Sigmoid colon (tissue), 7 donors: ENCODE data around the gene CCSER1. TPM values are rescaled to one million over a fixed set of nuclear protein-coding genes. Genes with fewer than 3 reads are reported as not detected.
"Not testable (repeated sequence)": the region's sequence is repeated elsewhere in the genome, so short reads cannot be mapped to it uniquely, and the experiment has no call there.

Experiments
- DNase-seq: peaks from one replicate; pipeline ENCODE4 v3.0.0-alpha.2; 2019
- H3K27ac ChIP-seq, 4 donors: fragments of 200-600 bp; sonication (generic); one replicate each; pipeline ENCODE4 v1.5.1; 2016 to 2019; ENCODE audit warnings: mild to moderate bottlenecking in 1 of 4
- H3K27me3 ChIP-seq, 3 donors: fragments of 200-600 bp; sonication (generic); one replicate each; pipeline ENCODE4 v1.5.1; 2019; ENCODE audit warnings: mild to moderate bottlenecking in 1 of 3
- H3K36me3 ChIP-seq, 4 donors: fragments of 200-600 bp; sonication (generic); one replicate each; pipeline ENCODE4 v1.5.1; 2016 to 2019
- H3K4me1 ChIP-seq, 4 donors: fragments of 200-600 bp; sonication (generic); one replicate each; pipeline ENCODE4 v1.5.1; 2017 to 2019
- H3K4me3 ChIP-seq, 4 donors: fragments of 200-600 bp; sonication (generic); one replicate each; pipeline ENCODE4 v1.5.1; 2017 to 2019; ENCODE audit warnings: mild to moderate bottlenecking in 2 of 4, moderate library complexity in 1 of 4
- H3K9me3 ChIP-seq, 4 donors: fragments of 200-600 bp in 3 of 4; sonication (generic) in 3 of 4; one replicate each; pipeline versions ENCODE4 v1.5.1 to v1.6.1; 2013 to 2019
- CTCF ChIP-seq, 4 experiments: fragments of 450-650 bp in 3 of 4; fragments of 200-600 bp in 1 of 4; IDR thresholded peaks; one replicate each; pipeline ENCODE4 v1.5.1; 2016 to 2019; ENCODE audit warnings: antibody characterized with exemption in 4 of 4, mild to moderate bottlenecking in 3 of 4, moderate library complexity in 2 of 4
- EP300 ChIP-seq, 4 donors: sonication (generic); formaldehyde crosslinking; IDR thresholded peaks; one replicate each; pipeline ENCODE4 v1.6.1; 2017; ENCODE audit warnings: antibody characterized with exemption in 4 of 4
- POLR2A ChIP-seq, 2 donors: fragments of 450-650 bp; IDR thresholded peaks; one replicate each; pipeline ENCODE4 v1.6.1; 2016; ENCODE audit warnings: antibody characterized with exemption in 2 of 2, mild to moderate bottlenecking in 2 of 2, moderate library complexity in 2 of 2
- POLR2AphosphoS5 ChIP-seq, 4 donors: sonication (generic); formaldehyde crosslinking; IDR thresholded peaks; one replicate each; pipeline ENCODE4 v1.6.1; 2017; ENCODE audit warnings: antibody characterized with exemption in 4 of 4
- WGBS, 2 donors: extraction: QIAGEN DNeasy Blood & Tissue Kit; methylation state at CpG; one replicate each; pipeline ENCODE4 v1.1.7; 2013; 5-methylcytosine and 5-hydroxymethylcytosine counted together
- intact Hi-C: fragments of 100-400 bp; cut with DNase I; formaldehyde crosslinking; loops from one replicate; pipeline ENCODE4 v1.15.1; 2023
- polyA plus RNA-seq, 3 donors: library from polyadenylated mRNA; stranded (reverse); fragments of 200-250 nt; gene quantifications; one replicate each; pipeline ENCODE4 v1.2.3, GENCODE V29; 2013
- total RNA-seq, 4 donors: library from RNA; depleted of rRNA; stranded (reverse); fragments of >200 nt; gene quantifications; one replicate each; pipeline ENCODE4 v1.1.0, GENCODE V29; 2016
- donor health status: healthy with polysubstance abuse.
- donor health status: Bipolar disorder and iron deficiency.
- donor health status: healthy.

Gene CCSER1
- total and polyA plus RNA-seq, 7 donors, result 1.6 to 7.2 (median 4.2) TPM

- 60 to 66% methylated on average over 2 of the region's 2 CpGs for WGBS, 2 donors
- no peaks in the 10 kb centered on the region for H3K9me3 ChIP-seq
- H3K27me3 ChIP-seq, result no peaks in the 10 kb centered on the region
- no peak overlapping the region for H3K4me3 ChIP-seq
- no peak overlapping the region for H3K27ac ChIP-seq
- H3K36me3 ChIP-seq, result no peaks in the 10 kb centered on the region
- intact Hi-C loops, result no loop called here
- no peaks in the 10 kb centered on the region for H3K4me1 ChIP-seq
- no peak for DNase-seq
- TF ChIP-seq EP300 (IDR thresholded peaks at IDR 0.05), result no peak
- TF ChIP-seq POLR2AphosphoS5 (IDR thresholded peaks at IDR 0.05), result no peak
- no peak for TF ChIP-seq POLR2A (IDR thresholded peaks at IDR 0.05)
- no peak for TF ChIP-seq CTCF (IDR thresholded peaks at IDR 0.05)
Observed at GRCh38 chr4:91257721-91258120, 1130.5 kb downstream of the CCSER1 start.

- no peaks in the 10 kb centered on the region for H3K27me3 ChIP-seq
- no peak overlapping the region for H3K4me3 ChIP-seq
- TF ChIP-seq POLR2A (IDR thresholded peaks at IDR 0.05), result no peak
- TF ChIP-seq POLR2AphosphoS5 (IDR thresholded peaks at IDR 0.05), result no peak
- TF ChIP-seq CTCF (IDR thresholded peaks at IDR 0.05), result no peak
- no peak for TF ChIP-seq EP300 (IDR thresholded peaks at IDR 0.05)
- no peak for DNase-seq
- no peaks in the 10 kb centered on the region for H3K36me3 ChIP-seq
- no peak overlapping the region for H3K27ac ChIP-seq
- H3K4me1 ChIP-seq, result no peaks in the 10 kb centered on the region
- intact Hi-C loops, result no loop called here
- H3K9me3 ChIP-seq, result no peaks in the 10 kb centered on the region
Observed at GRCh38 chr4:91258326-91258725, 1131.1 kb downstream of the CCSER1 start.

DNA sequence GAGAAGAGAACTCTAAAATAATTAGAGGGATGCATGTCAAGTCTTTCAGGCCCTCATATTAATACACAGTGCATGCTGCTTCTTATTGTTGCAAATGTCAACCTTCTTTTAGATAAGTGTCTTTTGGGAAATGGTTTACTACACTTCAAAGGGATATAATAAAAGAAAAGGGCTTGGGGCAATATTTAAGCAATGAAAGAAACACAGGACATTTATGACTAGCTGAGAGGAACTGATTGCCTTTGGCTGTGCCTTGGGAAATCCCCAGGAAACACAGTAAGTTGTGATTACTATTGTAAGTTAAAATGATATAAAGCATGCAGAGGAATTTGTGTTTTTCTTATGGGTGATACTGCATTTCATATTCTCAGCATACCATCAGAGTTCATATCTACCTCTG, 1140.3 kb downstream of the CCSER1 start:
- TF ChIP-seq EP300 (IDR thresholded peaks at IDR 0.05) (no peak), CTCF (IDR thresholded peaks at IDR 0.05) (no peak), POLR2A (IDR thresholded peaks at IDR 0.05) (no peak), POLR2AphosphoS5 (IDR thresholded peaks at IDR 0.05) (no peak)
- no peak for DNase-seq
- Histone ChIP-seq H3K4me1 (no peaks in the 10 kb centered on the region), H3K27me3 (no peaks in the 10 kb centered on the region), H3K4me3 (no peak overlapping the region), H3K36me3 (no peaks in the 10 kb centered on the region), H3K27ac (no peak overlapping the region), H3K9me3 (no peaks in the 10 kb centered on the region)
- intact Hi-C loops, result no loop called here

DNA sequence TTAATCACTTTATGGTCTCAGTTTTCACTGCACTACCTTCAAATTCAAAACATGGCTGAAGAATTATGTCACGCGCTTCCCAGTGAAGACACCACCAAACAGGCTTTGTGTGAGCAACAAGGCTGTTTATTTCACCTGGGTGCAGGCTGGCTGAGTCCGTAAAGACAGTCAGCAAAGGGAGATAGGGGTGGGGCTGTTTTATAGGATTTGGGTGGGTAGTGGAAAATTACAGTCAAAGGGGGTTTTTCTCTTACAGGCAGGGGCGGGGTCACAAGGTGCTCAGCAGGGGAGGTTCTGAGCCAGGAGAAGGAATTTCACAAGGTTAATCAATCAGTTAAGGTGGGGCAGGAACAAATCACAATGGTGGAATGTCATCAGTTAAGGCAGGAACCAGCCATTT, 1141.3 kb downstream of the CCSER1 start:
- intact Hi-C loops, H3K9me3 ChIP-seq, H3K27ac ChIP-seq, H3K4me1 ChIP-seq, H3K27me3 ChIP-seq, H3K4me3 ChIP-seq, H3K36me3 ChIP-seq, DNase-seq: not testable (repeated sequence)
- 23 to 67% methylated on average over 4 of the region's 4 CpGs for WGBS, 2 donors

GRCh38 chr4:91268913-91269312, 1141.7 kb downstream of the CCSER1 start:
- H3K36me3 ChIP-seq, result no peaks in the 10 kb centered on the region
- H3K9me3 ChIP-seq, result no peaks in the 10 kb centered on the region
- WGBS, 2 donors, result 24 to 55% methylated on average over 2 of the region's 2 CpGs
- no peak for DNase-seq
- TF ChIP-seq POLR2A (IDR thresholded peaks at IDR 0.05), result no peak
- TF ChIP-seq EP300 (IDR thresholded peaks at IDR 0.05), result no peak
- TF ChIP-seq CTCF (IDR thresholded peaks at IDR 0.05), result no peak
- no peak for TF ChIP-seq POLR2AphosphoS5 (IDR thresholded peaks at IDR 0.05)
- no peaks in the 10 kb centered on the region for H3K27me3 ChIP-seq
- no peak overlapping the region for H3K4me3 ChIP-seq
- H3K27ac ChIP-seq, result no peak overlapping the region
- no peaks in the 10 kb centered on the region for H3K4me1 ChIP-seq
- intact Hi-C loops, result no loop called here
